HS-27A (cell line): Measurements from ENCODE around the gene ESYT1.
"Not testable (repeated sequence)": the region's sequence is repeated elsewhere in the genome, so short reads cannot be mapped to it uniquely, and the experiment has no call there.

ENCODE experiments used
- DNase-seq: peaks from one replicate; pipeline ENCODE4 v3.0.0-alpha.2; 2012; ENCODE audit warnings: low read depth, missing footprints

ESYT1 gene

DNA sequence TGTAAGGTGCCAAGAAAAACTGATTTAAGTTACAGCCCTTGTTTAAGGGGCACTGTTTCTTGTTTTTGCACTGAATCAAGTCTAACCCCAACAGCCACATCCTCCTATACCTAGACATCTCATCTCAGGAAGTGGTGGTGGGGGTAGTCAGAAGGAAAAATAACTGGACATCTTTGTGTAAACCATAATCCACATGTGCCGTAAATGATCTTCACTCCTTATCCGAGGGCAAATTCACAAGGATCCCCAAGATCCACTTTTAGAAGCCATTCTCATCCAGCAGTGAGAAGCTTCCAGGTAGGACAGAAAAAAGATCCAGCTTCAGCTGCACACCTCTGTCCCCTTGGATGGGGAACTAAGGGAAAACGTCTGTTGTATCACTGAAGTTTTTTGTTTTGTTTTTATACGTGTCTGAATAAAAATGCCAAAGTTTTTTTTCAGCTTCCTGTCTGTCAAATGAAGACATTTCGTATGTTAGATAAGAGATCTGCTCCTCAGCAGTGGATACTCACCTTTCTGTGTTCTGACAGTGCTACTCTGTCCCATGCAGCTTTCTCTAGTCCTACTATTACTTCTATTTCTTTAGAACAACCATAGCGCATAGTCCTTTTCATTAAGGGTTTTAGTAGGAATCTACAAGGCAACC is 24.9 kb upstream of the ESYT1 start:
- DNase-seq = no peak

DNA sequence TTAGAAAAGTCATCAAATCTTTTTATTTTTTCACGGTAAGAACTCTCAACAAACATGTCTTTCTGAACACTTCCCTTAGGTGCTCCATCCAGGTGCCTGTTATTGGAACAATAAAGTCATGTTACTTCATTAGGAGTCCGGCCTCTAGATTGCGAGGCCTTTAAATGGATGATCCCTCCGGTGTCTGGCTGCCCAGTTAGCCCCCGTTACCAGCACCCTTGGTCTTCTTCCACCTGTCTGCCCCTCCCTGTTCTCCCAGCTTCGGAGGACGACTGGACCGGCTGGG is 24.3 kb upstream of the ESYT1 start:
- no peak for DNase-seq

DNA sequence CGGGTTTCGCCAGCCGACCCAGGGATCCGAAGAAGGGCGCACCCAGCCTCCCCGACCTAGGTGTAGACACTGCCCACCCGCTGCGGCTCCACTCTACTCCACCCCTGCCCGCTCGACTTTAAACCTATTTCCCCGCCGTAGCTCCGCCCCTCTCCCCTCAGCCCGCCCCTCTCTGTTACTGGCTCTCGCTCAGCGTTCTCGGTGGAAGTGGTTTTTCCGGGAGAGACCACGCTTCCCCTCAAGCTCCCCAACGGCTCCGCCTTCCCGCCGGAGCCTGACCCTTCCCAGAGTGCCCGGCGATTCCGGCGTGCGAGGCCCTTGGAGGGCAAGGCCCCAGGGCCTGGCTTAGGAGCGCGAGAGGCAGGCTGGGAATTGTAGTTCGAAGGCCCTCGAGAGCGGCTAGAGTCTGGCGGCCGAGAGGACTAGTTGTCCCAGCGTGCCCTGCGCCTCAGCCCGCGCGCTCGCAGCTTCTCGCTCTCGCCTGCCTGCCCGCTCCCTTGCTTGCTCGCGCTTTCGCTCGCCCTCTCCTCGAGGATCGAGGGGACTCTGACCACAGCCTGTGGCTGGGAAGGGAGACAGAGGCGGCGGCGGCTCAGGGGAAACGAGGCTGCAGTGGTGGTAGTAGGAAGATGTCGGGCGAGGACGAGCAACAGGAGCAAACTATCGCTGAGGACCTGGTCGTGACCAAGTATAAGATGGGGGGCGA is 23.8 kb upstream of the ESYT1 start, which contains the start of gene PA2G4:
Gene PA2G4, plus strand, starts transcription at position 451 of the 706 bp plus-strand sequence. Its CDS starts 179 bp downstream, at position 630.
- DNase-seq = peak; percentile 97

DNA sequence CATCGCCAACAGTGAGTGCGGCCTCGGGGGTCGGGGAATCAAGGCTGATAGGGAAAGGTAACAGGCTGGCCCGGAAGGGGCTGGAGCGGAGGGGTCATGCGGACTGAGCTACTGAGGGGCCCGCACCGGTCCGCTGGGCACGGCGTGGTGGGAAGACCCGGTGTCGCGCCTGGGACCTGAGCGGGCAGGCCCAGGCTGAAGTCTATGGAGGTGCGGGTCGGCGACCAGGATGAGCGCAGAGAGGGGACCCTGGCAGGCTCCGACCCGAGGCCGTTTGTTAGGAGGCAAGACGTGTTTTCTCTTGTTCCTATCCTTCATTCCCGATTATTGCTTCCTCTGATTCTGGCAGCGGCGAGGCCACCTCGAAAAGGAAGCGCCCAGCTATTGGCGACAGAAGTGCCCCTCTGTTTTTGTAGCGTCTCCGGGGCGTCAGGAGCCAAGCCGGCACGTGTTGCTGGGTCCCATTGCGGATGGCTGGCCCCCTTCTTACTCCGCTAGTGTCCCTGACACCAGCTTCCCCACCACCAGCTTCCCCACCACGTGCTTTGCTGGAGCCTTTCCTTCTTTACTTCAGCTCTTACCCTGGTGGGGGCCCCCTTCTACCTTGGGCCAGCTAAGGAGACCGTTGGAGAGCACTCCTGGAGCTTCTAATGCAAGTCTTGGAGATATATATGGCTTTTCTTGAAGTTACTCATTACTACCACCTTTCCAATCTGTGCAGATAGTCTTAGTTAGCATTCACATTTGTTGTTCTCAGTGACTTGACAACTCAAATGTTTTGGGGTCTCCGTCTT is 23.1 kb upstream of the ESYT1 start:
- DNase-seq = no peak

DNA sequence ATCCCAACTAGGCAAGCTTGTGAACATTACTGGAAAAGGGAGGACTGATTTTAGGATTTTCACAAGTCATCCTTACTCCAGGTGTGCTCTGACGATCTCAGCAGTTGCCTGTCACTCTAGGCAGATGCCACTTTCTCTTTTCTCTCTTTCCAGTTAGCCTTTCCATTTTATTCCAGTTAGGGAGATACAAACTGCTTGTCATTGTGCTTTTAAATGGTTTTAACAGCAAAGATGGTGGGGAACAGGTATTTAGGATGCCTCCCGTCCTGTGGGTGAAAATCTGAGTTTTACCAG is 22.5 kb upstream of the ESYT1 start:
- no peak for DNase-seq

DNA sequence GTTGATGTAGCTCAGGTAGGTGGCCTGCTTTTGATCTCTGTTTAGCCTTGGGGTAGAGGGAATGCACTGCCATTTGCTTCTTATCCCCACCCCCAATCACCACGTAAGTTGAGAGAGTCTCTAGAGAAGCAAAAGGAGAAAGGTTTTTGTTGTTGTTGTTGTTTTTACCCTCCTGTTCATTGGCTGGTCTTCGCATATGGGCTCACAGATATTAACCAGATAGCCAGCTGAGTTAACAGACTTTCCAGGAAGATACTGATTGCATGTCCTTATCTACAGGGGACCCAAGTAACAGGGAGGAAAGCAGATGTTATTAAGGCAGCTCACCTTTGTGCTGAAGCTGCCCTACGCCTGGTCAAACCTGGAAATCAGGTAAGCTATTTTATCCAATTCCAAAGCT is 20.8 kb upstream of the ESYT1 start:
- DNase-seq = no peak

DNA sequence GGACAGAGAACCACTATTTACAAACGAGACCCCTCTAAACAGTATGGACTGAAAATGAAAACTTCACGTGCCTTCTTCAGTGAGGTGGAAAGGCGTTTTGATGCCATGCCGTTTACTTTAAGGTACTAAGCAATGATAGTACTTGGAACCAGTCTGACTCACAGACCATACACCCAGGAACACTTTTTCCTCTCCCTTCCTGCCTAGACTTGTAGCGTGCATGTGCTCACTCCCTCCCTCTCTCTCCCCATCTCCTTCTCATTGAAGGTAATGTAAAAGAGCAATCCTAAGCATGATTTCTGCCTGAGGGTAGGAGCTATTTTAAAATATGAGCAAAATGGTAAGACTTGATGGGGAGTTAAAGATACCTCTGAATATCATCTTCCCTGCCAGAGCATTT is 17.5 kb upstream of the ESYT1 start:
- DNase-seq = no peak

DNA sequence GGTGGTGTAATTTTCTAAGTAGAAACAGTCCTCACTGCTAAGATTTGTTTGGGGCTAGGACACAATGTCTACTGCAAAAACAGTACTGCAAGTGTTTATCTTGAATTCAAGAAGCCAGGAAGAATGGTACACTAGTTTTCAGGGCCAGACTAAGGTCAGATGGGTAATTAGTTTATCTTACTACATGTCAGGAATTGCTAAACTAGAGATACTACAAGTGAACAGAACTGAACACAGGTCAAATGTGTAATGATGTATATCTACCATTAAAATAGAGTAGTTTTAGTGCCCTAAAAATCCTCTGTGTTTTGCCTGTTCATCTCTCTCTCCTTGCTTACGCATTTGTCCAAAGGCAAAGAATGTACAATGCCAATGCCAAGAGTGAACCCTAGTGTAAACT is 14.0 kb upstream of the ESYT1 start:
- DNase-seq = no peak

DNA sequence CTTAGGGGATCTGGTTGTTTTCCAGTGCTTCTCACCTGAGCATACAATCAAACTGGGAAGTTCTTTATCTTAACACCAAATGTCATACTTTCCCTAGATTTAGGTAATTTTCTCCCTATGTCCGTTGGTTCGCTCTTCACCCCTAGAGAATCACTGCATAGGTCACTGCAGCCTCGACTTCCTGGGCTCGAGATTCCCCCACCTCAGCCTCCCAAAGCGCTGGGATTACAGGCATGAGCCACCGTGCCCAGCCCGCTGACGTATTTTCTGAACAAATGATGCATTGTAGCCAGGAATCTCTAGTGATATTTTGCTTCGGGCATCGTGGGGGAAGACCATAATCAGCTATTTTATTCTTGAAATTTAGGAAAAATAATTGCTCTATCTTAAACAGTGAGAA is 12.7 kb upstream of the ESYT1 start:
- no peak for DNase-seq

DNA sequence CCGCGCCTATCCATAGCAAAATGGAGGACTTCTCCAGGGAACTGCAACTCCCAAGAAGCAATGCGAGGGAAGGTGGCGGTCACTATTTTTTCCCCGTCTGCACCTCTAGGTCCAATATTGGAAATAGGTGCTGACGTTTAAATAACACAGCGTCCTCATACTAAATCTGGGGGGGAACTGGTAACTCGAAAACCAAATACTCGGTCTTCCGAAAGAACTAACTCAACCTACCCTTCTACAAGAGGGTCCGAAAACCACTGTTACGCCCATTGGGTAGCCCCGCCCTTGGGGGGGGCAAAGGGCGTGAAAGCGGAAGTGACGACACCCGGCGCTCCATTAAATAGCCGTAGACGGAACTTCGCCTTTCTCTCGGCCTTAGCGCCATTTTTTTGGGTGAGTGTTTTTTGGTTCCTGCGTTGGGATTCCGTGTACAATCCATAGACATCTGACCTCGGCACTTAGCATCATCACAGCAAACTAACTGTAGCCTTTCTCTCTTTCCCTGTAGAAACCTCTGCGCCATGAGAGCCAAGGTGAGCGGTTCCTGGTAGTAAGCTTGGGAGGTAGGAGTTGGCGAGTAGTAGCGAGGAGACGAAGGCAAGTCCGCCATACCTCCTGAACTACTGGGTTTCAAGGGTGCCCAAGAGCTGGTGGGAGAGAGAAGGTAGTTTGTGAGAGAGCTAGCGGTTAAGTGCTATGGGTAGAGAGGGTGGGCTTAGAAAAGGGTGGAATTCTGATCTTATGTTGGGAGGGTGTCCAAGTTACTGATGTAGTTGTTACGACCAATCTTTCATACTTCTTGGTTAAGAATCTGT is 11.6 kb upstream of the ESYT1 start, which contains the start of gene RPL41:
Gene RPL41, plus strand, starts transcription at position 367 of the 815 bp plus-strand sequence.
- peak; percentile 96 for DNase-seq

DNA sequence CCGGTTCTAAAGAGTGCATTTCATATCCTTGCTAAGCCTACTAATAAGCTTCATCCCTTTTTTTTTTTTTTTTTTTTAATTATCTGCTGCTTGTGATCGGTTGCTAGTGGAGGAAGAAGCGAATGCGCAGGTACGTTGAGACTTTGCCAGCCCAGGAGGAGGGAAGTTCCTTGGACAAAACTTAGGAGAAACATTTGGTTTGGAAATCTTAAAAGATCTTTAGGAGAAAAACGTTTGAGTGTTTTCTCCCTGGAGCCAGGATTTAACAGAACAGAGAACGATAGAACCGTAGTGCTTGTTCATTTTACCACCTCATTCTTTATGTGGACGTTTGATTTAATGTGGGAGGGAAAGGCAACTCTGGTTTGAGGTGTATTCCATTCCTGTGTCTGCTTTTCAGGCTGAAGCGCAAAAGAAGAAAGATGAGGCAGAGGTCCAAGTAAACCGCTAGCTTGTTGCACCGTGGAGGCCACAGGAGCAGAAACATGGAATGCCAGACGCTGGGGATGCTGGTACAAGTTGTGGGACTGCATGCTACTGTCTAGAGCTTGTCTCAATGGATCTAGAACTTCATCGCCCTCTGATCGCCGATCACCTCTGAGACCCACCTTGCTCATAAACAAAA is 10.9 kb upstream of the ESYT1 start:
- DNase-seq = not testable (repeated sequence)

DNA sequence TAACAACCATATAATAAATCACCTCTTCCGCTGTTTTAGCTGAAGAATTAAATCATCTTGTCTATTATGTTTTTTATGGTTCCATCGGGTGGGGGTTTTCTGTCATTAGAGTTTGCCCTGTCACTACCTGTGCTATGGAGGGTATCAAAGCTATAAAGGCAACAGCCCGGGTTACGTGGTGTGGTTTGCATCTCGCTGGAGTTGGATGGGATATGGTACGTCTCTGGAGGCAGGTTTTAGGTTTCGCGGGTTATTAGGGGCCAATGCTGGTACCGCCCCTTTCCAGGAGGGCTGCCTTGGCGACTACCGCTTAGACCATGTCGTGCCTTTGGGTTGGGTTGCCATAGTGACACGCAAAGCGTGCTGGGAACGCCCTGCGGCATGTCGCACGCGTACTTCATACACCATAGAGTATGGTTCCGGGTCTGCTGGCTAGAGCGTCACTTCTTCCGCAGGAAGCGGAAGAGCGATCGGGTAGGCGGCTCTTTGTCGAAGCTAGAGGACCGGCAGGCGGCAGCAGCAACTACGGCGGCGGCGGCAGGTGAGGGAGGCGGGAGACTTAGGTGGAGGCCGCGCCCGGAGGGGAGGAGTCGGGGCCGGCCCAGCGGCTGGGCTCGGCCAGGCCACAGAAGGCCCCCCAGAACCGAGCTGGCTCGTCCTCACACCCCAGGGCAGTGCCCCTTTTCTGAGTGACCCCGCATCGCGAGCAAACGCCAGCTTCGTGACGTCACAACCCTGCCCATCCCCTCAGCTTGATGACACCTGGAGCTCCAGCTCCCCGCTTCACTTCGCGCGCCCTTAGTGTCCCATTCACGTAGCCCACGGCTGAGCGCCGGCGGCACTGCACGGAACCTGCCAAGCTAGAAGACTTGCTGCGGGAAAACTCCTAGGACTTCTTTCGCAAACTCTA is 10.0 kb upstream of the ESYT1 start, which contains the start of gene ZC3H10:
Gene ZC3H10, plus strand, starts transcription at position 489 of the 910 bp plus-strand sequence. CDS start 2,297 bp downstream, outside the sequence.
- peak; percentile 99 for DNase-seq

DNA sequence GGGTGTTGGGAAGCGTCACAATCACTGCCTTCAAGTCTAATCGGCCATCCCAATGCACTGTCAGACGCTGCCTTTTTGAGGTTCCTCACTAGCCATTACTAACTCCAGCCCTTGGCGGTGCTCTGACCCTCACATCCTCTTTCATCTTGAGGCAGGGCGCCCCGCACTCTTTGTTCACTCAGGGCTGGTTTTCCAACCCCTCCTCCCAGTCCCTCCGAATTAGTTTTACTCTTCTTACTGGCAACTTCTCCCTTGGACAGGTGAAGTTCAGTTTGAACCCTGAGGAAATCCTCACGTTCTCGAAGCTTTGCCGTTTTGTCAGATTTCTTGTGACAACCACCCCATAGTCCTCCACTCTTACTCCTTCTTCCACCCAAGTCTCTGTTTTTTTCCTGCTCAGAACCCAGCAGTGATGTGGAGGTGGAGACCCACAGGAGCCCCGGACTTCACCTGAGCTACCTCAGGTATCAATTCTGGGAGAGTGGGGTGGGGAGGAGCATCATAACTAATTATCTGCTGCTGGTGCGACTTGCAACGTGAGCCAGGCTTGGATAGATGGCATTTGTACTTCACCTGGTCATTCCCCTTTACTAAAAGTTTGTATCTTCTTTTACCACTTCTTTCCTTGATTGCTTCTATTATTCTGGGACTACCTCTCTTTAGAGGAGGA is 9.2 kb upstream of the ESYT1 start:
- DNase-seq = no peak

DNA sequence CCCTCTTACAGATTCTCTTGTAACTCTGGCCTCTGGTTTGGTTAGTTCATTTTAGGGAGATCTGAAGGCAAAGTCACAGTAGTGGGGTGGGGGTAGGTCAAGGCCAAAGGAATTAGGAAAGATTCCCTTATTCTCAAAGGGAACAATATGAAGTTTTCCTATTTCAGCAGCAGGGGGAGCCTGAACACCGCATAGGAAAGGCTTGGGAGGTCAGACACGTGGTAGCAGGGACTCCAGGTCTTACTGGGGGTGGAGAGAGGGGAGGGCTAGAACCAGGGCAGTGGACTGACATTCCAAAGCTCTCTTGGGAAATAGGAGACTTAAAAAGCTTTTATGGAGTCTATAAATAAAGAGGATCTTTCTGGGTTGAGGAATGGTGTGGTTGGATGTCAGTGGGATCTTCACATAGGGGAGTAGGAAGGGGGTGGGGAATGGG is 8.7 kb upstream of the ESYT1 start:
- DNase-seq = peak; percentile 77

DNA sequence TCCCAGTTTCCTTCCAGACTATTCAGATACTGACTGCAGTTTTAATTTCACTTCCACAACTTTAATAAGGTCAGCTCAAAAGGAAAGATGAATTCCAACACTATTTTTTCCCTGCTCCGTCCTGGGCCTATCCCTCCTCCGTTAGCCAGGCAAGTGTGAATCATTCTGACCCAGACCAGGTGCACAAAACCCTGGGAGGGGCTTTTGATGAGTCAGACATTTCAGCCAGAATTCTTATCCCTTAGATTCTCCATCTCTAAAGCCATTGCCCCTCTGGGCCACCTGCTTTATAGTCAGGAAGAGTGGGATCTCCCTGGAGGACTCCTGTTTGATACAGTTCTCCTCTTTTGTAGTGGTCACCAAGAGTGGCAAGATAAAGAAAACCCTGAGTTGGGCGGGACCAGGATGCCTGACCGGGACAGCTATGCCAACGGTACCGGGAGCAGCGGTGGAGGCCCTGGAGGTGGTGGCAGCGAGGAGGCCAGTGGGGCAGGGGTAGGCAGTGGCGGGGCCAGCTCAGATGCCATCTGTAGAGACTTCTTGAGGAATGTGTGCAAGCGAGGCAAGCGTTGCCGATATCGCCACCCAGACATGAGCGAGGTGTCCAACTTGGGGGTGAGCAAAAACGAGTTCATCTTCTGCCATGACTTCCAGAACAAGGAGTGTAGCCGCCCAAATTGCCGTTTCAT is 7.8 kb upstream of the ESYT1 start:
- no peak for DNase-seq

DNA sequence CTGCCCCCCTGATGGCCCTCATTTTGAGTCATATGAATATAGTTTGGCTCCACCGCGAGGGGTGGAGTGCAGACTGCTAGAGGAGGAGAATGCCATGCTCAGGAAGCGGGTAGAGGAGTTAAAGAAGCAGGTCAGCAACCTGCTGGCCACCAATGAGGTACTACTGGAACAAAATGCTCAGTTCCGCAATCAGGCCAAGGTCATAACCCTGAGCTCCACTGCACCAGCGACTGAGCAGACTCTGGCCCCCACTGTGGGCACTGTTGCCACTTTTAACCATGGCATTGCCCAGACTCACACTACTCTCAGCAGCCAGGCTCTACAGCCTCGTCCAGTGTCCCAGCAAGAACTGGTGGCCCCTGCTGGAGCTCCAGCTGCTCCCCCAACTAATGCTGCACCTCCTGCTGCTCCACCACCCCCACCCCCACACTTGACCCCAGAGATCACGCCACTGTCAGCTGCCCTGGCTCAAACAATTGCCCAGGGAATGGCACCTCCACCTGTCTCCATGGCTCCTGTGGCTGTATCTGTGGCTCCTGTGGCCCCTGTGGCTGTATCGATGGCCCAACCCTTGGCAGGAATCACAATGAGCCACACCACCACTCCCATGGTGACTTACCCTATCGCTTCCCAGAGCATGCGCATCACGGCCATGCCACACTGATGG is 6.7 kb upstream of the ESYT1 start:
- DNase-seq = no peak

DNA sequence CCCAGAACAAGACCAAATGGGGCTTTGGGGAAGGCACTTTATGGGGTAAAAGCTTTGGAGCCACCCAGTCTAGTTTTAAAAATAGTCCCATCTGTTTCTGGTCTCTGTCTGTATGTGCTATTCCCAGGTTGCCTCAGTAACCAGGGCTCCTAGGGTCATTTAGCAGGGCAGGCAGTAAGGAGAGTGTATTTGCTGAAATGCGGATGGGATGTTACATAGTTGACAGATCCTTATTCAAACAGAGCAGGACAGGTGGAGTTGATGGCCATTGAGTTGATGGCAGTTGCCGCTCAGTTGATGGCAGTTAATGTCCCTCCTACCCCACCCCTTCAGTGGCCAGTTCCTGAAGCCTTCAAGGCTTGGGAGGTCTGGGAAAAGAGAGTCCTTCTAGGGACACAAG is 5.4 kb upstream of the ESYT1 start:
- no peak for DNase-seq

DNA sequence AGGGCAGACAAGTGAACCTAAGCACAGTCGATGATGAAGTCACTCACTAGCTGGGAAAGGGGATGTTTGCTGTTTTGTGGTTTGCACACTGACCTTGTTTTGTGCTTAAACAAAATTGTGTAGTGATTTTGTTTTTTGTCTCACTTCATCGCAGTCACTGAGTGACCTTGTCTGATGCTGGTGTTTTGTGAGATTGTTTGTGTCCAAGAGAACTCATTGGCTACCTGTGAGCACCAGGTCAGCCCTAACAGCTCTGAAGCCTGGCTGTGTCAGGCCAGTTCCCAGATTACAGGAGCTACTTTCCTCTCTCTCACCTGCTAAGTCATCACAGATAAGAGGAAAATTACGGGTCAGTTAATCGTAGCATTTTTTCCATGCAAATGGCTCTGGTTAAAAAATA is 3.9 kb upstream of the ESYT1 start:
- DNase-seq = no peak

DNA sequence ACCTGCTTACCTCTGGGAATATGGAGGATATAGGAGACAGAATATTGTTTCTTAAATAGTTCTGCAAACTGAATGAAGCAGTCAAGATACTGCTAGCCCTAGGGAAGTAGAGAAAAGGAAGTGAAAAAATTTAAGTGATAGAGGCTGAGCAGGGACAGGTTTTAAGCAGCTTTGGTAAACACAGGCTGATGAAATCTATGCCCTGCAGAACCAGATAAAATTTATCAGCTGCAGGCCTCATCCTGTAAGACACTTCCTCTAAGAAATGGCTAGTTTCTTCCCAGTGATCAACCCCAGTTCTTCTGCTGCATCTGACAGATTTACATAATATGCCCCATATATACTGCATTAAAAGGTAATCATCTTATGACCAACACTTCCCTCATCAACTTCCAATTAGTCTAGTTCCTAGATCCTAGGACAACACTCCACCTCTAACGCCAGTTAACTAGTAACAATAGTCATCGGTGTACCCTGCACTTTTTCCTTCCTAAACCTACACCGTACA is 1.3 kb upstream of the ESYT1 start:
- DNase-seq = no peak
